HCT116 (cell line): ENCODE measurements around the gene ALDH3A2. TPM values are rescaled to one million over a fixed set of nuclear protein-coding genes. Genes with fewer than 3 reads are reported as not detected.

Source experiments
- ATAC-seq: fragments of 200-7000 bp; cut with Tn5 transposase; 2 replicates; pipeline ENCODE4 v1.9.1; 2020; ENCODE audit warnings: mild to moderate bottlenecking, moderate library complexity
- BruUV-seq: library from RNA; stranded (reverse); fragments of 400-500 nt; replicated peaks from 2 replicates; lab custom pipeline; 2021; lab: Mats Ljungman, UMichigan
- CTCF ChIA-PET: fragments of 300-600 bp; sonication (Branson Sonifier 250); formaldehyde crosslinking; loops from one replicate; lab custom pipeline; 2021; ENCODE audit warnings: antibody characterized with exemption; lab: Charles Lee
- POLR2A ChIA-PET: fragments of 300-600, 350-600 bp; sonication (Branson Sonifier 250); formaldehyde crosslinking; loops from one replicate; lab custom pipeline; 2021; ENCODE audit warnings: antibody characterized with exemption; lab: Charles Lee
- RAD21 ChIA-PET, 2 experiments: fragments of 300-600 bp; sonication (Branson Sonifier 250); formaldehyde crosslinking; loops; one replicate each; lab custom pipeline; 2023; ENCODE audit warnings: low total read pairs in 2 of 2; ENCODE audit not compliant: uncharacterized antibody in 2 of 2, unreplicated experiment in 2 of 2, low non-redundant PET in 1 of 2; lab: Charles Lee
- DNase-seq: peaks from one replicate; pipeline ENCODE4 v3.0.0-alpha.2; 2010; ENCODE audit warnings: low read depth, low spot score
- H2AFZ ChIP-seq: fragments of 200-600 bp; shearing (Covaris generic), sonication (generic); 2 replicates; pipeline ENCODE4 v1.6.1; 2017; ENCODE audit warnings: low read depth, mixed run types, mixed read lengths, antibody characterized with exemption, low read length; ENCODE audit not compliant: poor library complexity, severe bottlenecking
- H3K27ac ChIP-seq: 2 replicates; pipeline ENCODE4 v1.5.1; 2012; ENCODE audit warnings: low read depth, low read length
- H3K27me3 ChIP-seq: fragments of 200-600 bp; sonication (generic); 2 replicates; pipeline ENCODE4 v1.6.1; 2016; ENCODE audit warnings: mixed run types, low read length, mixed read lengths; ENCODE audit not compliant: insufficient read depth
- H3K36me3 ChIP-seq, 2 experiments: fragments of 200-500 bp in 1 of 2; fragments of 200-600 bp in 1 of 2; sonication (Bioruptor generic) in 1 of 2; sonication (generic) in 1 of 2; 2 replicates each; pipeline versions ENCODE4 v1.5.1 to v1.6.1; 2014 to 2016; ENCODE audit warnings: low read length in 2 of 2, inconsistent platforms in 1 of 2, mixed read lengths in 1 of 2, mixed run types in 1 of 2; ENCODE audit not compliant: insufficient read depth in 2 of 2, control insufficient read depth in 1 of 2
- H3K4me1 ChIP-seq, 2 experiments: fragments of 200-600 bp in 1 of 2; sonication (generic) in 1 of 2; 2 replicates each; pipeline versions ENCODE4 v1.5.1 to v1.6.1; 2012 to 2017; ENCODE audit warnings: low read length in 2 of 2, inconsistent platforms in 1 of 2, mild to moderate bottlenecking in 1 of 2, mixed read lengths in 1 of 2, mixed run types in 1 of 2, moderate library complexity in 1 of 2; ENCODE audit not compliant: insufficient read depth in 2 of 2, control insufficient read depth in 1 of 2
- H3K4me2 ChIP-seq: fragments of 200-600 bp; sonication (generic); 2 replicates; pipeline ENCODE4 v1.6.1; 2017; ENCODE audit warnings: mixed run types, low read length, mixed read lengths
- H3K4me3 ChIP-seq, 2 experiments: fragments of 200-600 bp in 1 of 2; sonication (generic) in 1 of 2; replicated peaks in 1 of 2; 2 replicates each; pipeline ENCODE4 v1.5.1; 2011 to 2016; ENCODE audit warnings: low read length in 2 of 2, control low read depth in 1 of 2, low read depth in 1 of 2, mild to moderate bottlenecking in 1 of 2, mixed read lengths in 1 of 2, mixed run types in 1 of 2
- H3K79me2 ChIP-seq: fragments of 200-600 bp; sonication (generic); 2 replicates; pipeline ENCODE4 v1.6.1; 2017; ENCODE audit warnings: mild to moderate bottlenecking, mixed run types, low read length, moderate library complexity, mixed read lengths; ENCODE audit not compliant: insufficient read depth
- H3K9ac ChIP-seq: fragments of 200-600 bp; sonication (generic); 2 replicates; pipeline ENCODE4 v1.6.1; 2016; ENCODE audit warnings: low read length, mixed read lengths
- H3K9me2 ChIP-seq: fragments of 200-600 bp; sonication (generic), shearing (Covaris generic); 2 replicates; pipeline ENCODE4 v1.6.1; 2017; ENCODE audit warnings: mixed run types, mild to moderate bottlenecking, moderate library complexity; ENCODE audit not compliant: insufficient read depth
- H3K9me3 ChIP-seq, 2 experiments: fragments of 200-500 bp in 1 of 2; fragments of 200-600 bp in 1 of 2; sonication (Bioruptor generic) in 1 of 2; sonication (generic) in 1 of 2; 2 replicates each; pipeline ENCODE4 v1.6.1; 2014 to 2017; ENCODE audit warnings: low read length in 2 of 2, mixed read lengths in 2 of 2, inconsistent platforms in 1 of 2, low read depth in 1 of 2, mild to moderate bottlenecking in 1 of 2, mixed run types in 1 of 2, moderate library complexity in 1 of 2; ENCODE audit not compliant: control insufficient read depth in 1 of 2, insufficient read depth in 1 of 2
- H4K20me1 ChIP-seq: fragments of 200-600 bp; sonication (generic), shearing (Covaris generic); 2 replicates; pipeline ENCODE4 v1.6.1; 2017; ENCODE audit warnings: mixed run types, mild to moderate bottlenecking, moderate library complexity; ENCODE audit not compliant: insufficient read depth
- ATF3 ChIP-seq: IDR thresholded peaks from 2 replicates; pipeline ENCODE4 v1.6.1; 2012
- CEBPB ChIP-seq: IDR thresholded peaks from 2 replicates; pipeline ENCODE4 v1.6.1; 2012; ENCODE audit warnings: low read depth
- EGR1 ChIP-seq: IDR thresholded peaks from 2 replicates; pipeline ENCODE4 v1.6.1; 2012; ENCODE audit warnings: low read depth
- ELF1 ChIP-seq: IDR thresholded peaks from 2 replicates; pipeline ENCODE4 v1.6.1; 2012; ENCODE audit warnings: low read depth, borderline replicate concordance
- MAX ChIP-seq: IDR thresholded peaks from 2 replicates; pipeline ENCODE4 v1.6.1; 2012
- POLR2A ChIP-seq: IDR thresholded peaks from 2 replicates; pipeline ENCODE4 v1.7.0; 2011; ENCODE audit warnings: borderline replicate concordance; ENCODE audit not compliant: insufficient read depth, insufficient read length; ENCODE audit errors: extremely low read depth
- POLR2AphosphoS5 ChIP-seq: IDR thresholded peaks from 2 replicates; pipeline ENCODE4 v1.6.1; 2011; ENCODE audit warnings: mild to moderate bottlenecking, low read depth, low read length, moderate library complexity
- TCF7L2 ChIP-seq: IDR thresholded peaks from 2 replicates; pipeline ENCODE4 v1.7.0; 2011; ENCODE audit warnings: borderline replicate concordance, inconsistent platforms; ENCODE audit not compliant: insufficient read depth, insufficient read length; ENCODE audit errors: extremely low read depth
- ZFX ChIP-seq: fragments of 450-650 bp; IDR thresholded peaks from 2 replicates; pipeline ENCODE4 v1.6.1; 2017
- ZNF274 ChIP-seq: fragments of 200-500 bp; sonication (Bioruptor generic); IDR thresholded peaks from 2 replicates; pipeline ENCODE4 v1.6.1; 2014; ENCODE audit warnings: mild to moderate bottlenecking, low read depth, low read length, inconsistent platforms
- intact Hi-C: fragments of 100-400 bp; cut with micrococcal nuclease; formaldehyde crosslinking; loops from 2 replicates; pipeline ENCODE4 v1.10.0; 2022
- total RNA-seq: library from RNA; stranded (reverse); gene quantifications from one replicate; pipeline ENCODE4 v1.2.1, GENCODE V29; 2021; ENCODE audit not compliant: unreplicated experiment
- TF ChIP-seq, protein P1 (sequence below), 3 experiments: fragments of 200-600 bp in 1 of 3; sonication (generic) in 1 of 3; IDR thresholded peaks in 2 of 3; conservative IDR thresholded peaks in 1 of 3; 2 replicates each; pipeline ENCODE4 v1.5.1; 2012 to 2017; ENCODE audit warnings: low read depth in 2 of 3, low read length in 2 of 3, antibody characterized with exemption in 1 of 3, borderline replicate concordance in 1 of 3, control low read depth in 1 of 3, mild to moderate bottlenecking in 1 of 3, mixed read lengths in 1 of 3, mixed run types in 1 of 3, moderate library complexity in 1 of 3; ENCODE audit not compliant: insufficient read depth in 1 of 3

Gene ALDH3A2
- total RNA-seq, 1 experiment from 2014 or later, result 86.8 TPM

DNA sequence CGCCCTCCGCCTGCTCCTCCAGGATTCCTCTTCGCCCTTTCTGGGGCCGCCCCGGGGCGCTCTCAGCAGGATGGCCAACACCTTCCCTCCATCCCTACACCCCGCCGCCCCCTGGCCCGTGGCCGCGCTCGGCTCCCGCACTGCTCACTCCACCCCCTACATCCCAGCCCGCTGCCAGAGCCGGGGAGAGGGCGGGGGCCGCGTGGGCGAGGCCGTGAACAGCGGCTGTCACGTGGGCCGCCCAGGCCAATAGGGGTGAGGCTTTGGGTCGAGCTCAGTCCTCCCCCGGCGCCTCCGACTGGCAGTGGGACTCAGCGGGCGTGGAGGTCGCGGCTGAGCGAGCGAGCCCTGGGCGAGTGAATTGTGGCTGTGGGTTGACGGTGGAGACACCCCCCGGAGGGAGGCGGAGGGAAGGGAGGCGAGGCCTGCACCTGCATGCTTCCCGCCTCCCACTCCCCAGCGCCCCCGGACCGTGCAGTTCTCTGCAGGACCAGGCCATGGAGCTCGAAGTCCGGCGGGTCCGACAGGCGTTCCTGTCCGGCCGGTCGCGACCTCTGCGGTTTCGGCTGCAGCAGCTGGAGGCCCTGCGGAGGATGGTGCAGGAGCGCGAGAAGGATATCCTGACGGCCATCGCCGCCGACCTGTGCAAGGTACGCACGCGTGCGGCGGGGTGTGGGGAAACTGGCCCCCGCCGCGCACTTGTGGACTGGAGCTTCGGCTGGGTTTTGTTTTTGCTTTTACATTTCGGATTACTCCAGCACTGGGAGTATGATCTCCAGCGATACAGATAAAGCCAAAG lies at the start of gene ALDH3A2 (continued):
- TF ChIP-seq, protein P1, sequence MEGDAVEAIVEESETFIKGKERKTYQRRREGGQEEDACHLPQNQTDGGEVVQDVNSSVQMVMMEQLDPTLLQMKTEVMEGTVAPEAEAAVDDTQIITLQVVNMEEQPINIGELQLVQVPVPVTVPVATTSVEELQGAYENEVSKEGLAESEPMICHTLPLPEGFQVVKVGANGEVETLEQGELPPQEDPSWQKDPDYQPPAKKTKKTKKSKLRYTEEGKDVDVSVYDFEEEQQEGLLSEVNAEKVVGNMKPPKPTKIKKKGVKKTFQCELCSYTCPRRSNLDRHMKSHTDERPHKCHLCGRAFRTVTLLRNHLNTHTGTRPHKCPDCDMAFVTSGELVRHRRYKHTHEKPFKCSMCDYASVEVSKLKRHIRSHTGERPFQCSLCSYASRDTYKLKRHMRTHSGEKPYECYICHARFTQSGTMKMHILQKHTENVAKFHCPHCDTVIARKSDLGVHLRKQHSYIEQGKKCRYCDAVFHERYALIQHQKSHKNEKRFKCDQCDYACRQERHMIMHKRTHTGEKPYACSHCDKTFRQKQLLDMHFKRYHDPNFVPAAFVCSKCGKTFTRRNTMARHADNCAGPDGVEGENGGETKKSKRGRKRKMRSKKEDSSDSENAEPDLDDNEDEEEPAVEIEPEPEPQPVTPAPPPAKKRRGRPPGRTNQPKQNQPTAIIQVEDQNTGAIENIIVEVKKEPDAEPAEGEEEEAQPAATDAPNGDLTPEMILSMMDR (IDR thresholded peaks at IDR 0.05 in 2 of 3, conservative IDR thresholded peaks at IDR 0.05 in 1 of 3; ENCODE audit: borderline replicate concordance in 1 of 3, insufficient read depth in 1 of 3, low read depth in 2 of 3, low read length in 2 of 3), result peak in 1 of 3 experiments; percentile 17; a peak in 1 of 6 replicates
- TF ChIP-seq CEBPB (no peak), MAX (peak; percentile 87), TCF7L2 (no peak), ATF3 (no peak), ELF1 (no peak), EGR1 (peak; percentile 99)

DNA sequence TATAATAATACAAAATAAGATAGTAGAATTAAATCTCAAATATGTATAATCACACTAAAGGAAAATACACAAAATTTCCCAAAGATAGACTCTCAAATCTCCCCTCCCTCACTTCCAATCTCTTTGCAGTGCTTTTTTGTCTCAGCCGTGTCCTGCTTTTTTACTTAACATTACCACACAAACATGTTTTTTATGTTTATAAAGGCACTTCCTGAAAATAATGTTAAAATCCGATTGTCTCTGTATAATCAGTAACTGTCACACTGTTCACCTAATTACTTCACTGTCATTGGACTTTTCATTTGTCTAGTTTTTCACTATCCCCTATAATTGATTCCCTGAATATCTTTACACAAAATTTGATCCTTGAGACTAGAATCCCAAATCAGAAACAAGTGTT lies 38.2 kb upstream of the ALDH3A2 start:
- no peaks in the 10 kb centered on the region for H4K20me1 ChIP-seq
- no peaks in the 10 kb centered on the region for H3K9me3 ChIP-seq
- intact Hi-C loops, result no loop called here
- no peaks in the 10 kb centered on the region for H3K27me3 ChIP-seq
- H3K9me2 ChIP-seq, result no peaks in the 10 kb centered on the region
- peak overlapping the region; percentile 22 for H2AFZ ChIP-seq
- RAD21 ChIA-PET, result no interaction called here
- ATAC-seq (no peak), DNase-seq (no peak)
- BruUV-seq, result no TSS peak
- TF ChIP-seq ZNF274 (no peak), POLR2AphosphoS5 (no peak), POLR2A (no peak), ZFX (no peak)
- no peak overlapping the region for H3K4me2 ChIP-seq
- H3K79me2 ChIP-seq, result no peaks in the 10 kb centered on the region
- H3K4me1 ChIP-seq, result no peaks in the 10 kb centered on the region
- H3K9ac ChIP-seq, result no peak overlapping the region
- no peaks in the 10 kb centered on the region for H3K36me3 ChIP-seq
- POLR2A ChIA-PET, result no interaction called here
- H3K4me3 ChIP-seq, result no peak overlapping the region
- CTCF ChIA-PET, result no interaction called here
- no peak overlapping the region for H3K27ac ChIP-seq
